Epithelial cell of proximal tubule (primary cell): ENCODE data around the gene KCNT1. TPM values are rescaled to one million over a fixed set of nuclear protein-coding genes. Genes with fewer than 3 reads are reported as not detected.

ENCODE experiments used
- DNase-seq: peaks from one replicate; pipeline ENCODE4 v3.0.0-alpha.2; 2011; ENCODE audit warnings: low read depth
- H3K4me3 ChIP-seq: 2 replicates; pipeline ENCODE4 v1.5.1; 2011; ENCODE audit warnings: low read depth, mild to moderate bottlenecking, low read length
- CTCF ChIP-seq: conservative IDR thresholded peaks from 2 replicates; pipeline ENCODE4 v1.5.1; 2012; ENCODE audit warnings: low read depth, mild to moderate bottlenecking, low read length
- total RNA-seq: library from RNA; depleted of rRNA; stranded (reverse); fragments of >200 nt; gene quantifications from 2 replicates; pipeline ENCODE4 v1.2.3, GENCODE V29; 2015

The KCNT1 gene
- total RNA-seq = not detected in 2 replicates

GRCh38 chr9:135701959-135702721 is at the start of gene KCNT1:
Gene KCNT1 (plus strand): TSS chr9:135702185. CDS start chr9:135702259, 74 bp downstream.
- no peak within 1 kb of the TSS for H3K4me3 ChIP-seq
- no peak for DNase-seq
- TF ChIP-seq CTCF = peak; percentile 79

- no peak for TF ChIP-seq CTCF
- H3K4me3 ChIP-seq = no peak overlapping the region
- DNase-seq = no peak
Observed at GRCh38 chr9:135655317-135655716, 46.7 kb upstream of the KCNT1 start.

GRCh38 chr9:135657416-135657815 is 44.6 kb upstream of the KCNT1 start:
- TF ChIP-seq CTCF = no peak
- no peak overlapping the region for H3K4me3 ChIP-seq
- DNase-seq = no peak

GRCh38 chr9:135659252-135659651 is 42.7 kb upstream of the KCNT1 start:
- H3K4me3 ChIP-seq = no peak overlapping the region
- no peak for TF ChIP-seq CTCF
- no peak for DNase-seq

GRCh38 chr9:135660407-135660806 is 41.6 kb upstream of the KCNT1 start:
- H3K4me3 ChIP-seq = no peak overlapping the region
- no peak for TF ChIP-seq CTCF
- DNase-seq = no peak

DNA sequence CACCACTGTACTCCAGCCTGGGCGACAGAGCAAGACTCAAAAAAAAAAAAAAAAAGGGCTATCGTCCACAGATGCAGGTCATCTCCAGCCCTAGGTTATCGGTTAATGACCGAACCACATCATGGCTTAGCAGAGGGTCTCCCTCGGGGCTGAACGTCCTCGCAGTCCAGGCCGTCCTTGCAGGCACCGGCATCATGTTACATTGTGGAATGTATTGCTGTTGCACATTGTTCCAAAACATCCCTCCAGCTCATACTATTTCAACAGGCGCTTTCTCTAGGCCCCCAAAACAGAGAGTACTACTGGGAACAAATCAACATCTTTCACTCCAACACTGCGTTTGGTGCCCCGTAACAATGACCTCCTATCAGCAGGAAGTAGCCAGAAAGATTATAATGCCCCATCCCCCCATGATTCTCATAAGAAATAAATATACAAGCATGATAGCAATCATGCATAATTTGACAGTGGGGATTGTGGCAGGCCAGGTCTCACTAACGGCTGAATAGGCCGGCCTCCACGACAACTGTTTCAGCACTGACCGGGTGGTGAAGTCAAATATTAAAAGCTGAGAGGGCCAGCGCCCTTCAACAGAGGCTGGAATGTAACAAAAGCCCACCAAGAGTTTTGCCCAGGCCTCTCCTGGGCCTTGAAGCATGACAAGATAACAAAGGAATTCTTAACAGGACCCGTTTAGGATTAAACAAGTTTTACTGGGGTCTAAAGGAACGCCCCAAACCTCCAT is 40.0 kb upstream of the KCNT1 start:
- no peak for TF ChIP-seq CTCF
- H3K4me3 ChIP-seq = no peak overlapping the region
- no peak for DNase-seq
